HCT116 (cell line): ENCODE results near the gene CRTC1. TPM values are rescaled to one million over a fixed set of nuclear protein-coding genes. Genes with fewer than 3 reads are reported as not detected.

ENCODE experiments used
- ATAC-seq: fragments of 200-7000 bp; cut with Tn5 transposase; 2 replicates; pipeline ENCODE4 v1.9.1; 2020; ENCODE audit warnings: mild to moderate bottlenecking, moderate library complexity
- BruUV-seq: library from RNA; stranded (reverse); fragments of 400-500 nt; replicated peaks from 2 replicates; lab custom pipeline; 2021; lab: Mats Ljungman, UMichigan
- CTCF ChIA-PET: fragments of 300-600 bp; sonication (Branson Sonifier 250); formaldehyde crosslinking; loops from one replicate; lab custom pipeline; 2021; ENCODE audit warnings: antibody characterized with exemption; lab: Charles Lee
- POLR2A ChIA-PET: fragments of 300-600, 350-600 bp; sonication (Branson Sonifier 250); formaldehyde crosslinking; loops from one replicate; lab custom pipeline; 2021; ENCODE audit warnings: antibody characterized with exemption; lab: Charles Lee
- RAD21 ChIA-PET, 2 experiments: fragments of 300-600 bp; sonication (Branson Sonifier 250); formaldehyde crosslinking; loops; one replicate each; lab custom pipeline; 2023; ENCODE audit warnings: low total read pairs in 2 of 2; ENCODE audit not compliant: uncharacterized antibody in 2 of 2, unreplicated experiment in 2 of 2, low non-redundant PET in 1 of 2; lab: Charles Lee
- DNase-seq: peaks from one replicate; pipeline ENCODE4 v3.0.0-alpha.2; 2010; ENCODE audit warnings: low read depth, low spot score
- H2AFZ ChIP-seq: fragments of 200-600 bp; shearing (Covaris generic), sonication (generic); 2 replicates; pipeline ENCODE4 v1.6.1; 2017; ENCODE audit warnings: low read depth, mixed run types, mixed read lengths, antibody characterized with exemption, low read length; ENCODE audit not compliant: poor library complexity, severe bottlenecking
- H3K27ac ChIP-seq: 2 replicates; pipeline ENCODE4 v1.5.1; 2012; ENCODE audit warnings: low read depth, low read length
- H3K27me3 ChIP-seq: fragments of 200-600 bp; sonication (generic); 2 replicates; pipeline ENCODE4 v1.6.1; 2016; ENCODE audit warnings: mixed run types, low read length, mixed read lengths; ENCODE audit not compliant: insufficient read depth
- H3K36me3 ChIP-seq, 2 experiments: fragments of 200-500 bp in 1 of 2; fragments of 200-600 bp in 1 of 2; sonication (Bioruptor generic) in 1 of 2; sonication (generic) in 1 of 2; 2 replicates each; pipeline versions ENCODE4 v1.5.1 to v1.6.1; 2014 to 2016; ENCODE audit warnings: low read length in 2 of 2, inconsistent platforms in 1 of 2, mixed read lengths in 1 of 2, mixed run types in 1 of 2; ENCODE audit not compliant: insufficient read depth in 2 of 2, control insufficient read depth in 1 of 2
- H3K4me1 ChIP-seq, 2 experiments: fragments of 200-600 bp in 1 of 2; sonication (generic) in 1 of 2; 2 replicates each; pipeline versions ENCODE4 v1.5.1 to v1.6.1; 2012 to 2017; ENCODE audit warnings: low read length in 2 of 2, inconsistent platforms in 1 of 2, mild to moderate bottlenecking in 1 of 2, mixed read lengths in 1 of 2, mixed run types in 1 of 2, moderate library complexity in 1 of 2; ENCODE audit not compliant: insufficient read depth in 2 of 2, control insufficient read depth in 1 of 2
- H3K4me2 ChIP-seq: fragments of 200-600 bp; sonication (generic); 2 replicates; pipeline ENCODE4 v1.6.1; 2017; ENCODE audit warnings: mixed run types, low read length, mixed read lengths
- H3K4me3 ChIP-seq, 2 experiments: fragments of 200-600 bp in 1 of 2; sonication (generic) in 1 of 2; replicated peaks in 1 of 2; 2 replicates each; pipeline ENCODE4 v1.5.1; 2011 to 2016; ENCODE audit warnings: low read length in 2 of 2, control low read depth in 1 of 2, low read depth in 1 of 2, mild to moderate bottlenecking in 1 of 2, mixed read lengths in 1 of 2, mixed run types in 1 of 2
- H3K79me2 ChIP-seq: fragments of 200-600 bp; sonication (generic); 2 replicates; pipeline ENCODE4 v1.6.1; 2017; ENCODE audit warnings: mild to moderate bottlenecking, mixed run types, low read length, moderate library complexity, mixed read lengths; ENCODE audit not compliant: insufficient read depth
- H3K9ac ChIP-seq: fragments of 200-600 bp; sonication (generic); 2 replicates; pipeline ENCODE4 v1.6.1; 2016; ENCODE audit warnings: low read length, mixed read lengths
- H3K9me2 ChIP-seq: fragments of 200-600 bp; sonication (generic), shearing (Covaris generic); 2 replicates; pipeline ENCODE4 v1.6.1; 2017; ENCODE audit warnings: mixed run types, mild to moderate bottlenecking, moderate library complexity; ENCODE audit not compliant: insufficient read depth
- H3K9me3 ChIP-seq, 2 experiments: fragments of 200-500 bp in 1 of 2; fragments of 200-600 bp in 1 of 2; sonication (Bioruptor generic) in 1 of 2; sonication (generic) in 1 of 2; 2 replicates each; pipeline ENCODE4 v1.6.1; 2014 to 2017; ENCODE audit warnings: low read length in 2 of 2, mixed read lengths in 2 of 2, inconsistent platforms in 1 of 2, low read depth in 1 of 2, mild to moderate bottlenecking in 1 of 2, mixed run types in 1 of 2, moderate library complexity in 1 of 2; ENCODE audit not compliant: control insufficient read depth in 1 of 2, insufficient read depth in 1 of 2
- H4K20me1 ChIP-seq: fragments of 200-600 bp; sonication (generic), shearing (Covaris generic); 2 replicates; pipeline ENCODE4 v1.6.1; 2017; ENCODE audit warnings: mixed run types, mild to moderate bottlenecking, moderate library complexity; ENCODE audit not compliant: insufficient read depth
- CEBPB ChIP-seq: IDR thresholded peaks from 2 replicates; pipeline ENCODE4 v1.6.1; 2012; ENCODE audit warnings: low read depth
- EGR1 ChIP-seq: IDR thresholded peaks from 2 replicates; pipeline ENCODE4 v1.6.1; 2012; ENCODE audit warnings: low read depth
- JUND ChIP-seq: IDR thresholded peaks from 2 replicates; pipeline ENCODE4 v1.6.1; 2012
- POLR2A ChIP-seq: IDR thresholded peaks from 2 replicates; pipeline ENCODE4 v1.7.0; 2011; ENCODE audit warnings: borderline replicate concordance; ENCODE audit not compliant: insufficient read depth, insufficient read length; ENCODE audit errors: extremely low read depth
- POLR2AphosphoS5 ChIP-seq: IDR thresholded peaks from 2 replicates; pipeline ENCODE4 v1.6.1; 2011; ENCODE audit warnings: mild to moderate bottlenecking, low read depth, low read length, moderate library complexity
- SIN3A ChIP-seq: IDR thresholded peaks from 2 replicates; pipeline ENCODE4 v1.6.1; 2012; ENCODE audit warnings: low read depth
- TCF7L2 ChIP-seq: IDR thresholded peaks from 2 replicates; pipeline ENCODE4 v1.7.0; 2011; ENCODE audit warnings: borderline replicate concordance, inconsistent platforms; ENCODE audit not compliant: insufficient read depth, insufficient read length; ENCODE audit errors: extremely low read depth
- YY1 ChIP-seq: IDR thresholded peaks from 2 replicates; pipeline ENCODE4 v1.6.1; 2011; ENCODE audit warnings: low read length, low read depth, moderate library complexity, mild to moderate bottlenecking; ENCODE audit not compliant: insufficient replicate concordance; ENCODE audit errors: extremely low read depth
- ZFX ChIP-seq: fragments of 450-650 bp; IDR thresholded peaks from 2 replicates; pipeline ENCODE4 v1.6.1; 2017
- intact Hi-C: fragments of 100-400 bp; cut with micrococcal nuclease; formaldehyde crosslinking; loops from 2 replicates; pipeline ENCODE4 v1.10.0; 2022
- total RNA-seq: library from RNA; stranded (reverse); gene quantifications from one replicate; pipeline ENCODE4 v1.2.1, GENCODE V29; 2021; ENCODE audit not compliant: unreplicated experiment
- TF ChIP-seq, protein P1 (sequence below): IDR thresholded peaks from 2 replicates; pipeline ENCODE4 v1.6.1; 2011; ENCODE audit warnings: mild to moderate bottlenecking, low read length, moderate library complexity; ENCODE audit not compliant: insufficient replicate concordance; ENCODE audit errors: extremely low read depth
- TF ChIP-seq, protein P2 (sequence below): IDR thresholded peaks from 2 replicates; pipeline ENCODE4 v1.6.1; 2012
- TF ChIP-seq, protein P3 (sequence below): IDR thresholded peaks from 2 replicates; pipeline ENCODE4 v1.6.1; 2012; ENCODE audit warnings: low read depth

Gene CRTC1
- total RNA-seq, 1 experiment from 2014 or later: 14.9 TPM

DNA sequence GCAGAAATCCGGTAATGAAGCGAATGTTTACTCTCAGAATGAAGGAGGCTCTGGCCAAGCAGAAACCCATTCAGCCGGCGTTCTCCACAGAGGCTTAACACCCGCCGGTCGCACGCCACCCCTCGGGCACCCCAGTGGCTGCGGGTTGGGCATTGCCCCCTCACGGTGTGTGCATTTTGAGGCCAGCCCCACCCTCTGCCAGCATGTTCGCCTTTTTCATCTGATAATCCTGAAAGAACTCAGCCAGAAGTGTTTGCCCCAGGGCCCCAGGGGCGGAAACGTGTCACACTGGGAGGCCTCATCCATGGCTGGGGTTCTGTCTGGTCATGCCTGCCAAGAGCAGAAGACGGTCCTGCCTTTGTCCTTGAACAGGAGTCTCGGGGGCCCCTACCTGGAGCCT is 73.4 kb downstream of the CRTC1 start:
- Histone ChIP-seq H3K4me2 (no peak overlapping the region), H3K9me3 (no peaks in the 10 kb centered on the region), H3K9ac (no peak overlapping the region), H4K20me1 (no peaks in the 10 kb centered on the region), H3K27ac (no peak overlapping the region), H3K79me2 (no peaks in the 10 kb centered on the region), H3K4me3 (no peak overlapping the region), H3K9me2 (no peaks in the 10 kb centered on the region), H3K27me3 (no peaks in the 10 kb centered on the region), H2AFZ (no peak overlapping the region), H3K36me3 (no peaks in the 10 kb centered on the region)
- BruUV-seq: no TSS peak
- no peak for ATAC-seq
- CTCF ChIA-PET: no interaction called here
- intact Hi-C loops: no loop called here
- TF ChIP-seq EGR1 (no peak), ZFX (no peak), YY1 (no peak), TCF7L2 (no peak), JUND (no peak), CEBPB (no peak), SIN3A (no peak), POLR2AphosphoS5 (no peak), POLR2A (no peak)
- TF ChIP-seq, protein P1, sequence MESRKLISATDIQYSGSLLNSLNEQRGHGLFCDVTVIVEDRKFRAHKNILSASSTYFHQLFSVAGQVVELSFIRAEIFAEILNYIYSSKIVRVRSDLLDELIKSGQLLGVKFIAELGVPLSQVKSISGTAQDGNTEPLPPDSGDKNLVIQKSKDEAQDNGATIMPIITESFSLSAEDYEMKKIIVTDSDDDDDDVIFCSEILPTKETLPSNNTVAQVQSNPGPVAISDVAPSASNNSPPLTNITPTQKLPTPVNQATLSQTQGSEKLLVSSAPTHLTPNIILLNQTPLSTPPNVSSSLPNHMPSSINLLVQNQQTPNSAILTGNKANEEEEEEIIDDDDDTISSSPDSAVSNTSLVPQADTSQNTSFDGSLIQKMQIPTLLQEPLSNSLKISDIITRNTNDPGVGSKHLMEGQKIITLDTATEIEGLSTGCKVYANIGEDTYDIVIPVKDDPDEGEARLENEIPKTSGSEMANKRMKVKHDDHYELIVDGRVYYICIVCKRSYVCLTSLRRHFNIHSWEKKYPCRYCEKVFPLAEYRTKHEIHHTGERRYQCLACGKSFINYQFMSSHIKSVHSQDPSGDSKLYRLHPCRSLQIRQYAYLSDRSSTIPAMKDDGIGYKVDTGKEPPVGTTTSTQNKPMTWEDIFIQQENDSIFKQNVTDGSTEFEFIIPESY: no peak
- TF ChIP-seq, protein P2, sequence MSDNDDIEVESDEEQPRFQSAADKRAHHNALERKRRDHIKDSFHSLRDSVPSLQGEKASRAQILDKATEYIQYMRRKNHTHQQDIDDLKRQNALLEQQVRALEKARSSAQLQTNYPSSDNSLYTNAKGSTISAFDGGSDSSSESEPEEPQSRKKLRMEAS: no peak
- TF ChIP-seq, protein P3, sequence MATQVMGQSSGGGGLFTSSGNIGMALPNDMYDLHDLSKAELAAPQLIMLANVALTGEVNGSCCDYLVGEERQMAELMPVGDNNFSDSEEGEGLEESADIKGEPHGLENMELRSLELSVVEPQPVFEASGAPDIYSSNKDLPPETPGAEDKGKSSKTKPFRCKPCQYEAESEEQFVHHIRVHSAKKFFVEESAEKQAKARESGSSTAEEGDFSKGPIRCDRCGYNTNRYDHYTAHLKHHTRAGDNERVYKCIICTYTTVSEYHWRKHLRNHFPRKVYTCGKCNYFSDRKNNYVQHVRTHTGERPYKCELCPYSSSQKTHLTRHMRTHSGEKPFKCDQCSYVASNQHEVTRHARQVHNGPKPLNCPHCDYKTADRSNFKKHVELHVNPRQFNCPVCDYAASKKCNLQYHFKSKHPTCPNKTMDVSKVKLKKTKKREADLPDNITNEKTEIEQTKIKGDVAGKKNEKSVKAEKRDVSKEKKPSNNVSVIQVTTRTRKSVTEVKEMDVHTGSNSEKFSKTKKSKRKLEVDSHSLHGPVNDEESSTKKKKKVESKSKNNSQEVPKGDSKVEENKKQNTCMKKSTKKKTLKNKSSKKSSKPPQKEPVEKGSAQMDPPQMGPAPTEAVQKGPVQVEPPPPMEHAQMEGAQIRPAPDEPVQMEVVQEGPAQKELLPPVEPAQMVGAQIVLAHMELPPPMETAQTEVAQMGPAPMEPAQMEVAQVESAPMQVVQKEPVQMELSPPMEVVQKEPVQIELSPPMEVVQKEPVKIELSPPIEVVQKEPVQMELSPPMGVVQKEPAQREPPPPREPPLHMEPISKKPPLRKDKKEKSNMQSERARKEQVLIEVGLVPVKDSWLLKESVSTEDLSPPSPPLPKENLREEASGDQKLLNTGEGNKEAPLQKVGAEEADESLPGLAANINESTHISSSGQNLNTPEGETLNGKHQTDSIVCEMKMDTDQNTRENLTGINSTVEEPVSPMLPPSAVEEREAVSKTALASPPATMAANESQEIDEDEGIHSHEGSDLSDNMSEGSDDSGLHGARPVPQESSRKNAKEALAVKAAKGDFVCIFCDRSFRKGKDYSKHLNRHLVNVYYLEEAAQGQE: no peak
- TF ChIP-seq, all 23 proteins: peak for 0
- DNase-seq: no peak
- RAD21 ChIA-PET: no interaction called here
- H3K4me1 ChIP-seq: peaks cover 3 to 5% of the 10 kb centered on the region in 2 experiments; a peak in 3 of 4 replicates
- POLR2A ChIA-PET: no interaction called here
